HUES48 (cell line): ENCODE measurements around the gene MICAL3.
"Not testable (repeated sequence)": the region's sequence is repeated elsewhere in the genome, so short reads cannot be mapped to it uniquely, and the experiment has no call there.

Experiments used
- H3K27ac ChIP-seq: one replicate; pipeline ENCODE4 v1.7.0; 2013; ENCODE audit warnings: low read depth, low read length, inconsistent platforms
- H3K27me3 ChIP-seq: 2 replicates; pipeline ENCODE4 v1.6.1; 2013; ENCODE audit warnings: mild to moderate bottlenecking, low read length; ENCODE audit not compliant: control insufficient read depth, insufficient read depth
- H3K36me3 ChIP-seq: 2 replicates; pipeline ENCODE4 v1.6.1; 2013; ENCODE audit warnings: low read length; ENCODE audit not compliant: control insufficient read depth, insufficient read depth
- H3K4me1 ChIP-seq: 2 replicates; pipeline ENCODE4 v1.6.1; 2013; ENCODE audit warnings: mild to moderate bottlenecking, low read length; ENCODE audit not compliant: control insufficient read depth, insufficient read depth
- H3K4me3 ChIP-seq: 2 replicates; pipeline ENCODE4 v1.5.1; 2013; ENCODE audit warnings: mild to moderate bottlenecking, low read depth, low read length
- H3K9ac ChIP-seq: 2 replicates; pipeline ENCODE4 v1.6.1; 2013; ENCODE audit warnings: mild to moderate bottlenecking, low read depth, low read length, moderate library complexity
- H3K9me3 ChIP-seq: 2 replicates; pipeline ENCODE4 v1.6.1; 2013; ENCODE audit warnings: low read length; ENCODE audit not compliant: control insufficient read depth, insufficient read depth

Gene MICAL3

GRCh38 chr22:18010266-18010665, 14.1 kb downstream of the MICAL3 start:
- Histone ChIP-seq H3K27me3 (no peaks in the 10 kb centered on the region), H3K27ac (no peak overlapping the region), H3K9me3 (no peaks in the 10 kb centered on the region), H3K36me3 (no peaks in the 10 kb centered on the region), H3K4me1 (no peaks in the 10 kb centered on the region), H3K9ac (no peak overlapping the region), H3K4me3 (no peak overlapping the region)

- H3K4me3 ChIP-seq, result no peak overlapping the region
- no peak overlapping the region for H3K9ac ChIP-seq
- no peaks in the 10 kb centered on the region for H3K27me3 ChIP-seq
- H3K36me3 ChIP-seq, result no peaks in the 10 kb centered on the region
- H3K27ac ChIP-seq, result no peak overlapping the region
- no peaks in the 10 kb centered on the region for H3K4me1 ChIP-seq
- no peaks in the 10 kb centered on the region for H3K9me3 ChIP-seq
Measured at GRCh38 chr22:18008136-18008535, 16.2 kb downstream of the MICAL3 start.

GRCh38 chr22:18005201-18005926, 19.0 kb downstream of the MICAL3 start:
- H3K4me3 ChIP-seq, result no peak overlapping the region
- no peak overlapping the region for H3K9ac ChIP-seq
- H3K27ac ChIP-seq, result no peak overlapping the region
- no peaks in the 10 kb centered on the region for H3K36me3 ChIP-seq
- H3K27me3 ChIP-seq, result no peaks in the 10 kb centered on the region
- no peaks in the 10 kb centered on the region; the same call in 1 of the 2 replicates for H3K4me1 ChIP-seq
- H3K9me3 ChIP-seq, result no peaks in the 10 kb centered on the region

- not testable (repeated sequence) for H3K4me3 ChIP-seq, H3K36me3 ChIP-seq, H3K9me3 ChIP-seq, H3K27me3 ChIP-seq, H3K27ac ChIP-seq, H3K9ac ChIP-seq, H3K4me1 ChIP-seq
Measured at GRCh38 chr22:18001894-18002315, 22.5 kb downstream of the MICAL3 start.

GRCh38 chr22:18001040-18001893, 23.1 kb downstream of the MICAL3 start:
- no peaks in the 10 kb centered on the region for H3K36me3 ChIP-seq
- peak overlapping the region; percentile 76 for H3K4me3 ChIP-seq
- peak overlapping the region; percentile 82 for H3K9ac ChIP-seq
- H3K27ac ChIP-seq, result peak overlapping the region; percentile 91
- H3K9me3 ChIP-seq, result no peaks in the 10 kb centered on the region
- H3K27me3 ChIP-seq, result no peaks in the 10 kb centered on the region
- peaks cover 6% of the 10 kb centered on the region for H3K4me1 ChIP-seq

DNA sequence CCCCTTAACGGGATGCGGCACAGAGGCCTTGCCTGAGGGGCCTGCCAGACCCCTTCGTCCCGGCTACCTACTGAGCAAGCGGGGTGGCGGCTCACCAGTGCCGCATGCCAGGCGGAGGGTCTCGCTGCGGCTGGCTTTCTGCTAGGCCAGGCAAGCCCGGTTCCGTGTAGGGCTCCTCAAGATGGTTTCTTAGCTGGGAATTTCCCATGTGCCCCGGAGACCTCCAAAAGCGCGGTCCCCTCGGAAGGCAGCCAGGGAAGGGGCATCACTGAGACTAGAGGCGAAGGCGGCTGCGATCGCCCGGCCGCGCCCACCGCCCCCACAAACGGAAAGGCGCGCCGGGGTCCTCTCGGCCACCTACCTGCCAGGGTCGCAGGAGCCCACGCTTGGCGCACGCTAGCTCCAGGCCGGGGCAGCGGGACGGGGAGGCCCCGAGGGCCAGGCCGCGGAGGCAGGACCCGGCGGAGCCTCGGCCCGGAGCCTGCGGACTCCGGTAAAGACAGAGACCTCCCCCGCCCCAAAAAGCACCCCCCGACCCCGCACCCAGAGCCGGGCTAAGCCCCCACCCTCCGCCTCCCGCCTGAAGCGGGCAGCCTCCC, 23.8 kb downstream of the MICAL3 start:
- peak overlapping the region; percentile 76 for H3K4me3 ChIP-seq
- H3K36me3 ChIP-seq, result no peaks in the 10 kb centered on the region
- H3K27me3 ChIP-seq, result no peaks in the 10 kb centered on the region
- no peaks in the 10 kb centered on the region for H3K9me3 ChIP-seq
- peak overlapping the region; percentile 91 for H3K27ac ChIP-seq
- peak overlapping the region; percentile 82; the same call in 1 of the 2 replicates for H3K9ac ChIP-seq
- peaks cover 6% of the 10 kb centered on the region for H3K4me1 ChIP-seq

DNA sequence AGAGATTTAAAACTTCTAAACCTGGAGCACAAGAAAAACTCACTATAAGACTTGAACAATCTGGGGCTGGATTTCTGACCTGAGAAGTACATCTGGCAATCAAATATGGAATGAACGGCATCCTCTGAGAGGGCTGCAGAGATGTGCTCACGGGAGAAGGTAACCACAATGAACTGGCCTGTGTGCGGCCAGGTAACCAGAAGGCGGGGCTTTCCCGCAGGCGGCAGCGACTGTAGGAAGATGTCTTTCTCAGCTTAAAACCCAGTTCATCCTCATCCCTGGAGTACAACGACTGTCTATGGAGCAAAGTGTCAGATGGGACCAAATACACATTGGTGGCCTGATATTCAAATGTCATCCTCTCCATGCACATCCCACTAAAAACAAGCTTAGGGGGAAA, 24.5 kb downstream of the MICAL3 start:
- Histone ChIP-seq H3K27ac (no peak overlapping the region), H3K9me3 (no peaks in the 10 kb centered on the region), H3K27me3 (no peaks in the 10 kb centered on the region), H3K4me3 (peak overlapping the region; percentile 76), H3K36me3 (no peaks in the 10 kb centered on the region), H3K4me1 (peaks cover 6% of the 10 kb centered on the region), H3K9ac (no peak overlapping the region)

GRCh38 chr22:17998913-17999312, 25.4 kb downstream of the MICAL3 start:
- no peaks in the 10 kb centered on the region for H3K36me3 ChIP-seq
- no peak overlapping the region for H3K4me3 ChIP-seq
- no peaks in the 10 kb centered on the region for H3K27me3 ChIP-seq
- H3K9ac ChIP-seq, result no peak overlapping the region
- H3K9me3 ChIP-seq, result no peaks in the 10 kb centered on the region
- no peak overlapping the region for H3K27ac ChIP-seq
- peaks cover 6% of the 10 kb centered on the region for H3K4me1 ChIP-seq

DNA sequence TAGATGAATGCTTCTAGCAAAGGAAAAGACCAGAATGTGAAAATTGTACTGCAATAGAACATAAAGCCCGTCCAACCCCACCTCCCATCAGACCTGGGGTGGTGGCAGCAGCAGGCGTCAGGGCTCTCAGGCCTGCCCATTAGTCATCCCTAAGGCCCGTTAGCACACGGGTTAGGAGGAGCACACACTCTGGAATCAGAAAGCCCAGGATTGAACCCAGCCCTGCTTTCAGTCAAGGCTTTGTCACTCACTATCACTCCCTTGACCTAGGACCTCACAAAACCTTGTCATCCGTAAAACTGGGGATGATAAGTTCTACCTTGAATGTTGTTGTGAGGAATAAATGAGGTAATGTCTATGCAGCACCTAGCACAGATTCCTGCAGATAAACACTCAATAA, 26.9 kb downstream of the MICAL3 start:
- H3K4me3 ChIP-seq, result no peak overlapping the region
- no peaks in the 10 kb centered on the region for H3K36me3 ChIP-seq
- H3K9ac ChIP-seq, result no peak overlapping the region
- no peak overlapping the region for H3K27ac ChIP-seq
- no peaks in the 10 kb centered on the region for H3K27me3 ChIP-seq
- H3K4me1 ChIP-seq, result peaks cover 7% of the 10 kb centered on the region
- no peaks in the 10 kb centered on the region for H3K9me3 ChIP-seq

- H3K9me3 ChIP-seq, H3K36me3 ChIP-seq, H3K9ac ChIP-seq, H3K27me3 ChIP-seq, H3K27ac ChIP-seq, H3K4me3 ChIP-seq: not testable (repeated sequence)
- peaks cover 13% of the 10 kb centered on the region for H3K4me1 ChIP-seq
Measured at GRCh38 chr22:17995256-17995655, 29.1 kb downstream of the MICAL3 start.
